Activated CD8-positive, alpha-beta T cell treated with anti-CD3 and anti-CD28 coated beads for 36 hours (primary cell): Measurements from ENCODE around the gene CD276. TPM values are rescaled to one million over a fixed set of nuclear protein-coding genes. Genes with fewer than 3 reads are reported as not detected.

Source experiments
- ATAC-seq: fragments of 200-7000 bp; cut with Tn5 transposase; one replicate; pipeline ENCODE4 v1.10.0; 2021; ENCODE audit warnings: mild to moderate bottlenecking, moderate library complexity
- CTCF ChIA-PET: fragments of 350-600 bp; sonication (Branson Sonifier 250); formaldehyde crosslinking; loops from one replicate; lab custom pipeline; 2021; ENCODE audit warnings: antibody characterized with exemption; lab: Charles Lee
- POLR2A ChIA-PET: fragments of 350-600 bp; sonication (Branson Sonifier 250); formaldehyde crosslinking; loops from one replicate; lab custom pipeline; 2021; ENCODE audit warnings: antibody characterized with exemption; lab: Charles Lee
- DNase-seq: peaks from one replicate; pipeline ENCODE4 v3.0.0-alpha.2; 2020
- H3K27ac Mint-ChIP-seq: one replicate; pipeline ENCODE4 v1.8.0; 2021; ENCODE audit warnings: mild to moderate bottlenecking, mixed read lengths
- H3K27me3 Mint-ChIP-seq: one replicate; pipeline ENCODE4 v1.8.0; 2021; ENCODE audit warnings: mixed read lengths
- H3K36me3 Mint-ChIP-seq: one replicate; pipeline ENCODE4 v1.8.0; 2021; ENCODE audit warnings: low read depth, mixed read lengths
- H3K4me1 Mint-ChIP-seq: one replicate; pipeline ENCODE4 v1.8.0; 2021; ENCODE audit warnings: low read depth, mixed read lengths
- H3K4me3 Mint-ChIP-seq: one replicate; pipeline ENCODE4 v1.8.0; 2021; ENCODE audit warnings: mild to moderate bottlenecking, moderate library complexity, mixed read lengths
- H3K9me3 Mint-ChIP-seq: one replicate; pipeline ENCODE4 v1.8.0; 2021; ENCODE audit warnings: mixed read lengths
- intact Hi-C: fragments of 100-400 bp; cut with micrococcal nuclease; formaldehyde crosslinking; loops from one replicate; pipeline ENCODE4 v1.10.0; 2022
- total RNA-seq, 2 experiments: library from RNA; stranded (reverse); gene quantifications; one replicate each; pipeline ENCODE4 v1.2.3, GENCODE V29; 2021
- TF ChIP-seq, protein P1 (sequence below): fragments of 200-600 bp; IDR thresholded peaks from one replicate; pipeline ENCODE4 v1.8.0; 2022; ENCODE audit warnings: antibody characterized with exemption, mild to moderate bottlenecking

Gene CD276
- total RNA-seq, 2 experiments from 2014 or later = 0.31 to 0.45 TPM

DNA sequence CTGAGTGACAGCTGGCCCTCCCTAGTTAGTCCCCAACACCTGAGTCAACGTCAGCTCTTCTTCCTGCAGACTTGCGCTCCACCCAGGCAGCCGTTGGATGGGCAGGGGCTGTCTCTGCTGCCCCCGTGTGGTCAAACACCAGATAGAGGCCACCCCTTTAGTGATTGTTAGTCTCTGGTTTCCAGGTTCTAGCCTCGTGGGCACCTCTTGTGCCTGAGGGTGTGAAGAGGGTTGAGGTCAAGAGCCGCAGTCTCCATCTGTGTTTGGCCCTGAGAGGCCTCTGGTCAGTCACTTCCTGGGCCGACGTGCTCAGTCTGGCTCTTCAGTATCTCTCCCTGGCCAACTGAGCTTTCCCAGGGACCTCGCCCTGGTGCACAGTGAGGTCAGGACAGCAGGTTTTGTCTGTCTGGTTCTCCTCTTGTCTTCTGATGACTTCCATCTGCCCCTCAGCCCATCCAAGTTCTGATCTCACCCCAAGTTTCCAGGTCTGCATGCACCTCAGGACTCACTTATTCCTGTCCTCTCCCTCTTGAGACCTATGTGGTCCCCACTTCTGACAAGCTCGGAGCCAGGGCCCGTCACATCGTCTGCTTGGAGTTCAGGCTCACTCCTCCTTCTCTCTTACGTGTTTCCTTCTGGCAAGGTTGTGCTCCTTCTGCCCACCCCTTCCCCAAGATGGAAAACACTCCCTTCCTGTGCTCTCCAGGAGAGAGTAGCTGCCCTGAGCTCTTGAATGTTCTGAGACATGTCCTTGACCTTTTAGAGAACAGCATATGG is 20.9 kb downstream of the CD276 start:
- ChIA-PET POLR2A (interaction anchor here (1.0 kb wide), 1 partner anchor 174 kb away, joined by 3 read pairs; no protein-coding TSS in a partner anchor), CTCF (interaction anchor here (0.5 to 13.0 kb wide), 52 partner anchors 8 to 567 kb away, joined by 3 to 349 read pairs (median 4); partner anchors contain the start of gene NPTN)
- DNase-seq (peak; percentile 77), ATAC-seq (peak; percentile 90)
- Mint-ChIP-seq H3K4me3 (no peak overlapping the region), H3K27ac (no peak overlapping the region), H3K4me1 (peaks cover 1% of the 10 kb centered on the region), H3K27me3 (peaks cover 13% of the 10 kb centered on the region), H3K36me3 (no peaks in the 10 kb centered on the region), H3K9me3 (no peaks in the 10 kb centered on the region)
- TF ChIP-seq, protein P1, sequence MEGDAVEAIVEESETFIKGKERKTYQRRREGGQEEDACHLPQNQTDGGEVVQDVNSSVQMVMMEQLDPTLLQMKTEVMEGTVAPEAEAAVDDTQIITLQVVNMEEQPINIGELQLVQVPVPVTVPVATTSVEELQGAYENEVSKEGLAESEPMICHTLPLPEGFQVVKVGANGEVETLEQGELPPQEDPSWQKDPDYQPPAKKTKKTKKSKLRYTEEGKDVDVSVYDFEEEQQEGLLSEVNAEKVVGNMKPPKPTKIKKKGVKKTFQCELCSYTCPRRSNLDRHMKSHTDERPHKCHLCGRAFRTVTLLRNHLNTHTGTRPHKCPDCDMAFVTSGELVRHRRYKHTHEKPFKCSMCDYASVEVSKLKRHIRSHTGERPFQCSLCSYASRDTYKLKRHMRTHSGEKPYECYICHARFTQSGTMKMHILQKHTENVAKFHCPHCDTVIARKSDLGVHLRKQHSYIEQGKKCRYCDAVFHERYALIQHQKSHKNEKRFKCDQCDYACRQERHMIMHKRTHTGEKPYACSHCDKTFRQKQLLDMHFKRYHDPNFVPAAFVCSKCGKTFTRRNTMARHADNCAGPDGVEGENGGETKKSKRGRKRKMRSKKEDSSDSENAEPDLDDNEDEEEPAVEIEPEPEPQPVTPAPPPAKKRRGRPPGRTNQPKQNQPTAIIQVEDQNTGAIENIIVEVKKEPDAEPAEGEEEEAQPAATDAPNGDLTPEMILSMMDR = peak; percentile 69
- intact Hi-C loops = loop anchor here (5.0 to 10.0 kb wide), 3 partner anchors 68 to 400 kb away; no protein-coding TSS in a partner anchor

DNA sequence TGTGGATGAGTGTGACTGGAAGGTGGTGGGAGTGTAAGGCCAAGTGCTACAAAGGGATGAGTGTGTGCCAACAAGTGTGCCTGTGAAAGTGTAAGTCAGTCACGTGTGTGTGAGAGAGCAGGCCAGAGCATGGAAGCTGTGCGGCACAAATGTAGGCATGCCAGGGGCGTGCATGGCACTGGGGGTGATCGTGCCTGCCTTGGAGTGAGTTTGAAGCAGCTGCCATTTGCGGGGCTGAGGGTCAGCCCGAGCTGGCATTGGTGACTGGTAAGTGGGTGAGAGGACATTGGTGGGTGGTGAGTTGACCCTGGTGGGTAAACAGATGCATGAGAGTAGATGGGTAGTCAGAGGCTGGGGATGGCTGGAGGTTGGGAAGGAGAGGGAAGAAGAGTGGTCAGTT is 24.5 kb downstream of the CD276 start:
- Mint-ChIP-seq H3K4me1 (no peaks in the 10 kb centered on the region), H3K9me3 (no peaks in the 10 kb centered on the region), H3K27me3 (peaks cover 8% of the 10 kb centered on the region), H3K36me3 (no peaks in the 10 kb centered on the region), H3K4me3 (no peak overlapping the region), H3K27ac (no peak overlapping the region)
- no peak for ATAC-seq
- TF ChIP-seq, protein P1 = no peak
- no peak for DNase-seq
- intact Hi-C loops = loop anchor here (10.0 kb wide), 1 partner anchor 404 kb away; no protein-coding TSS in a partner anchor
- CTCF ChIA-PET = interaction anchor here (13.0 kb wide), 1 partner anchor 71 kb away, joined by 349 read pairs; the partner anchor contains the start of gene NPTN
- POLR2A ChIA-PET = no interaction called here

DNA sequence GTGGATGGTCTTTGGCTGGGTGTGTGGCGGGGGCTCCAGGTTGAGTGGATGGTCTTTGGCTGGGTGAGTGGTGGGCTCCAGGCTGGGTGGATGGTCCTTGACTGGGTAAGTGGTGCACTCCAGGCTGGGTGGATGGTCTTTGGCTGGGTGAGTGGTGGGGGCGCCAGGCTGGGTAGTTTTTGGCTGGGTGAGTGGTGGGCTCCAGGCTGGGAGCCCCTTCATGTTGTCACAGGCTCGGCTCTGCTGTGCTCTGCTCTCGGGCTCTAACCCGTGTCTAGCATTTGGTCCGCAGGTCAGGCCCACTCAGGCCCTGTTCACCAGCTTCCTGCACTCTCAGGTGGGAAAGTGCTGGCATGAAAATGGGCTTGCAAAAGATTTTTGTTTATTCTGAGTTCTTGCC is 25.1 kb downstream of the CD276 start:
- no peaks in the 10 kb centered on the region for H3K36me3 Mint-ChIP-seq
- ChIA-PET CTCF (no interaction called here), POLR2A (no interaction called here)
- intact Hi-C loops = loop anchor here (10.0 kb wide), 1 partner anchor 404 kb away; no protein-coding TSS in a partner anchor
- no peak overlapping the region for H3K4me3 Mint-ChIP-seq
- no peak for ATAC-seq
- no peak overlapping the region for H3K27ac Mint-ChIP-seq
- no peaks in the 10 kb centered on the region for H3K9me3 Mint-ChIP-seq
- no peaks in the 10 kb centered on the region for H3K4me1 Mint-ChIP-seq
- H3K27me3 Mint-ChIP-seq = peaks cover 9% of the 10 kb centered on the region
- TF ChIP-seq, protein P1 = no peak
- no peak for DNase-seq

DNA sequence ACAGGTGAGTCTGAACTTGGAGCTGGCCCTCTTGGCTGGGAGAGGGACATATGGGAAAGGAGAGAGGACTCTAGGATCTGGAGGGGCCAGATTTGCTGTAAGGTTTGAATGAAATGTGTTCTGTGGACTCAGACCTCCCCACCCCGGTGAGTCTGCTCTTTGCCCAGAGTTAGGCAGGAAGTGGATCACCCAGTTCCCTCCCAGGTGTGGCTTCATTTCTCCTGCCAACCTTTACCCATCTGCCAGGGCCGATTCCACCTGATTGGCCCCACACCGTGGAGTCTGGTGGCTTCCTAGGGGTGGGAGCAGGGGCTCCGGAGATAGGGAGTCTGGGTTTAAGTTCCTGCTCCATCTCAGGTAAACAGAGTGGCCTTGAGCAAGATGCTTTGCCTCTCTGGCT is 25.5 kb downstream of the CD276 start:
- POLR2A ChIA-PET = no interaction called here
- ATAC-seq (no peak), DNase-seq (no peak)
- H3K4me1 Mint-ChIP-seq = no peaks in the 10 kb centered on the region
- H3K36me3 Mint-ChIP-seq = no peaks in the 10 kb centered on the region
- H3K9me3 Mint-ChIP-seq = no peaks in the 10 kb centered on the region
- CTCF ChIA-PET = interaction anchor here (0.6 kb wide), 1 partner anchor 164 kb away, joined by 3 read pairs; no protein-coding TSS in a partner anchor
- TF ChIP-seq, protein P1 = no peak
- H3K4me3 Mint-ChIP-seq = no peak overlapping the region
- intact Hi-C loops = loop anchor here (10.0 kb wide), 1 partner anchor 405 kb away; no protein-coding TSS in a partner anchor
- peaks cover 8% of the 10 kb centered on the region for H3K27me3 Mint-ChIP-seq
- H3K27ac Mint-ChIP-seq = no peak overlapping the region

DNA sequence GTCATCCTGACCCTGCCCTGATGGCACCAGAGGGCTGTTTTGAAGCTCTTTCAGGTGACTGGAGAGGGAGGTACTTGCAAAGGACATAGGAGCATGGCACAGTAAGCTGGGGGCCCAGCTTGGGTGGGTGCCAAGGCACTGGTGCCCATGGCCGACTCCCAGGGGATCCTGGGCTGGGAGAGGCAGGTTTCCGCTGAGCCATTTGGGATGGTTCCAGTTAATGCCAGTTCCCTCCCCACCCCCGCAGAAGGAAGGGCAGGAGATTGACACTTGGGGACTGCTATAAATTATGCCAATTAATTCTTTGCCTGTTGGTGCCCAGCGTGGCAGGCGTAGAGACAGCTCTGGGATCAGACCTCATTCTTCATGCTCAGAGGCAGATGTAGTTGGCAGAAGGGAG is 26.1 kb downstream of the CD276 start:
- Mint-ChIP-seq H3K36me3 (no peaks in the 10 kb centered on the region), H3K4me1 (no peaks in the 10 kb centered on the region), H3K27me3 (peaks cover 7% of the 10 kb centered on the region), H3K27ac (no peak overlapping the region), H3K4me3 (no peak overlapping the region), H3K9me3 (no peaks in the 10 kb centered on the region)
- no peak for DNase-seq
- ATAC-seq = no peak
- ChIA-PET POLR2A (no interaction called here), CTCF (no interaction called here)
- TF ChIP-seq, protein P1 = no peak
- intact Hi-C loops = no loop called here
